Esophagus muscularis mucosa (tissue), 3 donors: Measurements from ENCODE around the gene SLC39A11.

Experiments
- EP300 ChIP-seq: sonication (generic); formaldehyde crosslinking; IDR thresholded peaks from one replicate; pipeline ENCODE4 v1.6.1; 2017; ENCODE audit warnings: antibody characterized with exemption
- POLR2AphosphoS5 ChIP-seq, 2 donors: sonication (generic); formaldehyde crosslinking; IDR thresholded peaks; one replicate each; pipeline ENCODE4 v1.6.1; 2017; ENCODE audit warnings: antibody characterized with exemption in 2 of 2

- TF ChIP-seq POLR2AphosphoS5 (IDR thresholded peaks at IDR 0.05) (no peak), EP300 (no peak)
Observed at GRCh38 chr17:72984926-72985325, 107.6 kb downstream of the SLC39A11 start.
